ENCODE results near the gene KRT76.

The KRT76 gene

DNA sequence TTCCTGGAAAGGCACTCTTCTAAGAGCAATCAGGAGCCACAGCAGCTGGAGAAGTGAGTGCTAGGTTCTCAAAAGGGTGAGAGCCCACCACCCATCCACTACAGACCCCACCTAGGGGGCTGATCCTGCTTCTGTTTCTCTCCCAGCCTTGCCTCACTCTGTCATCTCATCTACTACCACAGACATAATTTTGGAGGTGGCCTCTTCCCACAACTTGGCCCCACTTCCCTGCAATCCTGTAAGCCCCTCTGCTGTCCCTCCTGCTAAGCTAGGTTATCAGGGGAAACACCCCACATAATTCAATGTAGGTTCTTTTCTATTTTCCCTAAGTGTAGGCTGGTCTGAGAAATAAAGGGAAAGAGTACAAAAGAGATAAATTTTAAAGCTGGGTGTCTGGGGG, 16.5 kb downstream of the KRT76 start:
- TF ChIP-seq, protein P1, sequence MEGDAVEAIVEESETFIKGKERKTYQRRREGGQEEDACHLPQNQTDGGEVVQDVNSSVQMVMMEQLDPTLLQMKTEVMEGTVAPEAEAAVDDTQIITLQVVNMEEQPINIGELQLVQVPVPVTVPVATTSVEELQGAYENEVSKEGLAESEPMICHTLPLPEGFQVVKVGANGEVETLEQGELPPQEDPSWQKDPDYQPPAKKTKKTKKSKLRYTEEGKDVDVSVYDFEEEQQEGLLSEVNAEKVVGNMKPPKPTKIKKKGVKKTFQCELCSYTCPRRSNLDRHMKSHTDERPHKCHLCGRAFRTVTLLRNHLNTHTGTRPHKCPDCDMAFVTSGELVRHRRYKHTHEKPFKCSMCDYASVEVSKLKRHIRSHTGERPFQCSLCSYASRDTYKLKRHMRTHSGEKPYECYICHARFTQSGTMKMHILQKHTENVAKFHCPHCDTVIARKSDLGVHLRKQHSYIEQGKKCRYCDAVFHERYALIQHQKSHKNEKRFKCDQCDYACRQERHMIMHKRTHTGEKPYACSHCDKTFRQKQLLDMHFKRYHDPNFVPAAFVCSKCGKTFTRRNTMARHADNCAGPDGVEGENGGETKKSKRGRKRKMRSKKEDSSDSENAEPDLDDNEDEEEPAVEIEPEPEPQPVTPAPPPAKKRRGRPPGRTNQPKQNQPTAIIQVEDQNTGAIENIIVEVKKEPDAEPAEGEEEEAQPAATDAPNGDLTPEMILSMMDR (conservative IDR thresholded peaks at IDR 0.05; ENCODE audit: low read depth, low read length) = no peak
- Histone ChIP-seq H2AFZ (ENCODE audit: low read depth) (no peak overlapping the region), H3K4me3 (IDR thresholded peaks at IDR 0.05; ENCODE audit: insufficient read depth, low read depth, low read length) (no peak overlapping the region), H4K20me1 (ENCODE audit: insufficient read depth) (no peaks in the 10 kb centered on the region), H3K9ac (no peak overlapping the region), H3K4me1 (ENCODE audit: low read depth, poor library complexity, severe bottlenecking) (no peaks in the 10 kb centered on the region), H3K79me2 (ENCODE audit: insufficient read depth, low read depth) (no peaks in the 10 kb centered on the region), H3K27me3 (ENCODE audit: insufficient read depth, low read depth) (peaks cover 4% of the 10 kb centered on the region; the same call in 1 of the 2 replicates), H3K36me3 (ENCODE audit: insufficient read depth) (no peaks in the 10 kb centered on the region), H3K27ac (no peak overlapping the region), H3K4me2 (no peak overlapping the region)

DNA sequence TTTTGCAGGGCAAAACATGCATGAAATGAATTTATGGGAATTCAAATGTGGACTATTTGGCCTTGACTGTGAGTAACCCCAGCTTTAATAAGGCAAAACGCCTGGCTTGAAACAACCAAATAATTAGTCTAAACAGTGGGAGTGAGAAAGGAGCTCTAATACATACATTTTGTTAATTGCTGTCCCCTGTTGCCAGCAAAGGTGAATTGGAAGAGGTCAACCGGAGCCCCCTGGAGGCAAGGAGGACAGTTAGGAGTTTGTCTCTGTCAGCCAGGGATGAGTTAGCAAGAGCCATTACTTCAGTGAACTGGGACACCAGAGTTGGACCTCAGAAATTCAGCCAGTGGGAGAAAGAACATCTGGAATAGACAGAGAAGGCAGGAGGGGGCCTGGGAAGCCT, 17.4 kb downstream of the KRT76 start:
- Histone ChIP-seq H4K20me1 (ENCODE audit: insufficient read depth) (no peaks in the 10 kb centered on the region), H3K4me1 (ENCODE audit: low read depth, poor library complexity, severe bottlenecking) (no peaks in the 10 kb centered on the region), H3K4me2 (no peak overlapping the region), H3K36me3 (ENCODE audit: insufficient read depth) (no peaks in the 10 kb centered on the region), H3K4me3 (IDR thresholded peaks at IDR 0.05; ENCODE audit: insufficient read depth, low read depth, low read length) (no peak overlapping the region), H3K27me3 (ENCODE audit: insufficient read depth, low read depth) (peaks cover 4% of the 10 kb centered on the region; the same call in 1 of the 2 replicates), H3K9ac (no peak overlapping the region), H3K27ac (no peak overlapping the region), H2AFZ (ENCODE audit: low read depth) (no peak overlapping the region), H3K79me2 (ENCODE audit: insufficient read depth, low read depth) (no peaks in the 10 kb centered on the region)
- TF ChIP-seq, protein P1 (conservative IDR thresholded peaks at IDR 0.05; ENCODE audit: low read depth, low read length) = no peak

DNA sequence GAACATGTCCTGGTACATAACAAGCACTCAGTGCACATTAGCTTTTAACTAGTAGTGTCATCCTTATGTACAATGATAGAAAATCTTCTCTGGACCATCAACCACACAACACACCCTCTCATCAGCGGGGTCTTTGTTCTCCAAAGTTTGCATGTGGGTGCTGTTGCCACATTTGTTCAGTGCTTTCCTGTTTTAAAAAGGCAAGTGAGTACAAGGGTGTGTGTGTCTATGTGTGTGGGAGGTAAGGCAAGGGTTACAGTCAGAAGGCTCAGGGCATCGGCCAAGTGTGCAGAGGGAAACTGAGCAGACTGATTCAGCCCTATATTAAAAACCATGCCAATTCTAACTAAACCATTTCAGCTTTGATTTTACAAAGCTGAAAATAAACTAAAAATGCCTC, 17.9 kb downstream of the KRT76 start:
- H4K20me1 ChIP-seq (ENCODE audit: insufficient read depth) = no peaks in the 10 kb centered on the region
- H3K27ac ChIP-seq = no peak overlapping the region
- H3K4me2 ChIP-seq = no peak overlapping the region
- H3K79me2 ChIP-seq (ENCODE audit: insufficient read depth, low read depth) = no peaks in the 10 kb centered on the region
- H3K9ac ChIP-seq = no peak overlapping the region
- TF ChIP-seq, protein P1 (conservative IDR thresholded peaks at IDR 0.05; ENCODE audit: low read depth, low read length) = no peak
- no peak overlapping the region for H2AFZ ChIP-seq (ENCODE audit: low read depth)
- H3K27me3 ChIP-seq (ENCODE audit: insufficient read depth, low read depth) = peaks cover 4% of the 10 kb centered on the region; the same call in 1 of the 2 replicates
- H3K4me3 ChIP-seq (IDR thresholded peaks at IDR 0.05; ENCODE audit: insufficient read depth, low read depth, low read length) = no peak overlapping the region
- H3K36me3 ChIP-seq (ENCODE audit: insufficient read depth) = no peaks in the 10 kb centered on the region
- H3K4me1 ChIP-seq (ENCODE audit: low read depth, poor library complexity, severe bottlenecking) = no peaks in the 10 kb centered on the region

DNA sequence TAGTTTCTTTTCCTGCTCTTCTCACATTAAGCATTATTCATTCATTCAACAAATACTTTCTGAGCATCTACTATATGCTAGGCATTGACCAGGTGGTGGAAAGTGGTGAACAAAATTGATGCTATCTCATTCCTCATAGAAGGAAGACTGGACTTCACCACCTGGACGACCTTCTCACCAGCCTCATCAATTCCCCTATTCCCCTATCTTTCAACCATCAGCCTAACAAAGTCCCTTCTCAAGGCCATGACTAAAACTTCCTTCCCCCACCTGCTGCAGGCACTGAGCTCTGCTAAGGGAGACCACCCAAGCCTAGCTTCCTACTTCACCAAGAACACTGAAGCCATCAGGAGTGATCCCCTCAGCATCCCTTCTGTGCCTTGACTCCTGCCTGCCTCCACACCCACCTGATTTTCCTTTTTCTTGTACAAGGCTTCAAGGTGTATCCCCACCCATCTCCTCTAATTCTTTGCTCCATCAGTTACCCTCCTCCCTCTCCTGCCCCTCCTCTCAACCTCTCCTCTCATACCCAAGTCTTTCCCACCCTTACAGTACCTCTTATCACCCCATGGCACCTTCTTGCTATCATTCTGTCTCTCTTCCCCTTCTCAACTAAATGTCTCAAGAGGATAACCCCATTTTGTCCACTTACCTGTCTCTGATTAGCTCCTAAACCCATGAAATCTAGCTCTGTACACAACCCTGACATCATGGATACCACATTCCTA, 19.5 kb downstream of the KRT76 start:
- peaks cover 4% of the 10 kb centered on the region; the same call in 1 of the 2 replicates for H3K27me3 ChIP-seq (ENCODE audit: insufficient read depth, low read depth)
- H3K9ac ChIP-seq = no peak overlapping the region
- H3K4me3 ChIP-seq (IDR thresholded peaks at IDR 0.05; ENCODE audit: insufficient read depth, low read depth, low read length) = no peak overlapping the region
- no peak overlapping the region for H3K4me2 ChIP-seq
- H3K27ac ChIP-seq = no peak overlapping the region
- H2AFZ ChIP-seq (ENCODE audit: low read depth) = no peak overlapping the region
- H3K4me1 ChIP-seq (ENCODE audit: low read depth, poor library complexity, severe bottlenecking) = no peaks in the 10 kb centered on the region
- TF ChIP-seq, protein P1 (conservative IDR thresholded peaks at IDR 0.05; ENCODE audit: low read depth, low read length) = no peak
- no peaks in the 10 kb centered on the region for H4K20me1 ChIP-seq (ENCODE audit: insufficient read depth)
- no peaks in the 10 kb centered on the region for H3K36me3 ChIP-seq (ENCODE audit: insufficient read depth)
- H3K79me2 ChIP-seq (ENCODE audit: insufficient read depth, low read depth) = no peaks in the 10 kb centered on the region

All from KMS-11 (cell line).